Right cardiac atrium (tissue), 5 donors: Measurements from ENCODE around the gene VCP. TPM values are rescaled to one million over a fixed set of nuclear protein-coding genes. Genes with fewer than 3 reads are reported as not detected.

Experiments
- ATAC-seq, 2 donors: fragments of 200-7000 bp; cut with Tn5 transposase; one replicate each; pipeline versions ENCODE4 v1.8.0 to v1.9.1; 2020; ENCODE audit warnings: moderate library complexity in 2 of 2, mild to moderate bottlenecking in 1 of 2
- DNase-seq, 3 donors: peaks; one replicate each; pipeline ENCODE4 v3.0.0-alpha.2; 2020
- H3K27ac ChIP-seq: one replicate; pipeline ENCODE4 v1.5.1; 2013; ENCODE audit warnings: mild to moderate bottlenecking, low read length, control low read depth, moderate library complexity
- H3K27me3 ChIP-seq: one replicate; pipeline ENCODE4 v1.6.1; 2013; ENCODE audit not compliant: control insufficient read depth, insufficient read depth
- H3K4me1 ChIP-seq: one replicate; pipeline ENCODE4 v1.6.1; 2013; ENCODE audit warnings: low read length; ENCODE audit not compliant: control insufficient read depth, insufficient read depth
- H3K4me3 ChIP-seq: one replicate; pipeline ENCODE4 v1.5.1; 2013; ENCODE audit warnings: low read length, control low read depth
- H3K9me3 ChIP-seq: one replicate; pipeline ENCODE4 v1.6.1; 2013; ENCODE audit warnings: low read length; ENCODE audit not compliant: control insufficient read depth
- WGBS: extraction: QIAGEN DNeasy Blood & Tissue Kit; methylation state at CpG from one replicate; pipeline ENCODE4 v1.1.7; 2013; 5-methylcytosine and 5-hydroxymethylcytosine counted together
- intact Hi-C, 4 donors: fragments of 100-400 bp; cut with DNase I; formaldehyde crosslinking; loops; one replicate each; pipeline versions ENCODE4 v1.11.0 to v1.14.0; 2022 to 2023
- polyA plus RNA-seq: library from polyadenylated mRNA; stranded (reverse); fragments of 200-250 nt; gene quantifications from one replicate; pipeline ENCODE4 v1.2.3, GENCODE V29; 2013
- total RNA-seq, 4 donors: library from RNA; stranded (reverse); fragmentation: NEBNext Ultra II Directional; extraction: Animal tissue kit (Norgen Biotek cat#: 25700); gene quantifications; one replicate each; pipeline ENCODE4 v1.2.1, GENCODE V29; 2021
- donor health status: healthy with polysubstance abuse.
- donor health status: DM: no; HTN: yes; CAD: no.
- donor health status: DM: no; HTN: no; CAD: no.
- donor health status: DM: no; HTN: yes; CAD: no; lungs with severe emphysema.
- donor health status: DM: yes; HTN: yes; CAD: no.

Gene VCP
- total and polyA plus RNA-seq, 5 donors = 149 to 224 (median 189) TPM

- Histone ChIP-seq H3K9me3 (no peaks in the 10 kb centered on the region), H3K4me3 (peak within 1 kb of the TSS; percentile 84), H3K4me1 (no peaks in the 10 kb centered on the region), H3K27ac (peak within 1 kb of the TSS; percentile 96), H3K27me3 (no peaks in the 10 kb centered on the region)
- ATAC-seq = peak; percentile 96
- DNase-seq = peak; percentile 95 to 96 (median 96)
- intact Hi-C loops = no loop called here
- WGBS = under 1% methylated on average over 57 of the region's 57 CpGs
These were observed 30.6 kb upstream of the VCP start, which contains the start of gene STOML2 for GRCh38 chr9:35102769-35103659. STOML2 (minus strand) TSS chr9:35103131; CDS start chr9:35103094, 37 bp downstream.

GRCh38 chr9:35102465-35102768 is 30.0 kb upstream of the VCP start:
- peak overlapping the region; percentile 84 for H3K4me3 ChIP-seq
- no peaks in the 10 kb centered on the region for H3K4me1 ChIP-seq
- 2% methylated on average over 10 of the region's 10 CpGs for WGBS
- peak overlapping the region; percentile 96 for H3K27ac ChIP-seq
- no peak for DNase-seq
- H3K9me3 ChIP-seq = no peaks in the 10 kb centered on the region
- H3K27me3 ChIP-seq = no peaks in the 10 kb centered on the region
- intact Hi-C loops = no loop called here
- no peak for ATAC-seq

GRCh38 chr9:35097573-35097972 is 25.1 kb upstream of the VCP start:
- intact Hi-C loops = loop anchor here in 2 of 4 donors (2.0 to 5.0 kb wide), 2 partner anchors 199 to 200 kb away; a partner anchor contains a TSS
- Histone ChIP-seq H3K27me3 (no peaks in the 10 kb centered on the region), H3K4me1 (no peaks in the 10 kb centered on the region), H3K27ac (no peak overlapping the region), H3K9me3 (no peaks in the 10 kb centered on the region), H3K4me3 (no peak overlapping the region)
- no peak for DNase-seq
- no peak for ATAC-seq
- WGBS = 88% methylated on average over 3 of the region's 3 CpGs

- intact Hi-C loops = loop anchor here in 2 of 4 donors (2.0 to 5.0 kb wide), 2 partner anchors 197 to 199 kb away; a partner anchor contains a TSS
- peak; percentile 94 to 95 for ATAC-seq
These were observed 23.8 kb upstream of the VCP start, which contains the start of gene PIGO for GRCh38 chr9:35096035-35096849. PIGO (minus strand) TSS chr9:35096591; CDS start chr9:35095565, 1,026 bp downstream.

GRCh38 chr9:35091536-35091935 is 19.1 kb upstream of the VCP start:
- H3K9me3 ChIP-seq = no peaks in the 10 kb centered on the region
- intact Hi-C loops = loop anchor here in 1 of 4 donors (5.0 kb wide), 1 partner anchor 194 kb away; a partner anchor contains a TSS
- WGBS = 95% methylated on average over 17 of the region's 17 CpGs
- H3K4me1 ChIP-seq = no peaks in the 10 kb centered on the region
- H3K27me3 ChIP-seq = no peaks in the 10 kb centered on the region
- H3K4me3 ChIP-seq = no peak overlapping the region
- H3K27ac ChIP-seq = no peak overlapping the region
- ATAC-seq (no peak), DNase-seq (no peak)

More at GRCh38 chr9:35096035-35096849, 23.8 kb upstream of the VCP start, which contains the start of gene PIGO:
- H3K4me1 ChIP-seq = no peaks in the 10 kb centered on the region
- H3K27me3 ChIP-seq = no peaks in the 10 kb centered on the region
- no peaks in the 10 kb centered on the region for H3K9me3 ChIP-seq
- peak within 1 kb of the TSS; percentile 60 for H3K4me3 ChIP-seq
- WGBS = under 1% methylated on average over 53 of the region's 53 CpGs
- peak; percentile 90 to 97 (median 96) for DNase-seq
- H3K27ac ChIP-seq = peak within 1 kb of the TSS; percentile 92

- no peak for DNase-seq
- no peaks in the 10 kb centered on the region for H3K9me3 ChIP-seq
- intact Hi-C loops = no loop called here
- WGBS = 96% methylated on average over 2 of the region's 2 CpGs
- ATAC-seq = no peak
- H3K4me1 ChIP-seq = no peaks in the 10 kb centered on the region
- H3K27me3 ChIP-seq = no peaks in the 10 kb centered on the region
- H3K4me3 ChIP-seq = no peak overlapping the region
- no peak overlapping the region for H3K27ac ChIP-seq
These were observed 17.0 kb upstream of the VCP start for GRCh38 chr9:35089434-35089833.

- WGBS = 83% methylated on average over 2 of the region's 2 CpGs
- DNase-seq (no peak), ATAC-seq (no peak)
- no peak overlapping the region for H3K27ac ChIP-seq
- H3K4me3 ChIP-seq = no peak overlapping the region
- no peaks in the 10 kb centered on the region for H3K27me3 ChIP-seq
- H3K9me3 ChIP-seq = no peaks in the 10 kb centered on the region
- intact Hi-C loops = no loop called here
- H3K4me1 ChIP-seq = no peaks in the 10 kb centered on the region
These were observed 12.7 kb upstream of the VCP start for GRCh38 chr9:35085078-35085477.

- Histone ChIP-seq H3K4me1 (peaks cover 2% of the 10 kb centered on the region), H3K4me3 (peak within 1 kb of the TSS; percentile 71), H3K27me3 (no peaks in the 10 kb centered on the region), H3K27ac (peak within 1 kb of the TSS; percentile 63), H3K9me3 (no peaks in the 10 kb centered on the region)
- peak; percentile 98 for ATAC-seq
- peak; percentile 92 to 96 (median 95) for DNase-seq
- intact Hi-C loops = no loop called here
- under 1% methylated on average over 67 of the region's 67 CpGs for WGBS
These were observed 7.3 kb upstream of the VCP start, which contains the start of gene FANCG for GRCh38 chr9:35079426-35080341. FANCG (minus strand) TSS chr9:35079942; CDS start chr9:35079524, 418 bp downstream.

- H3K27ac ChIP-seq = no peak overlapping the region
- 4% methylated on average over 10 of the region's 10 CpGs for WGBS
- intact Hi-C loops = no loop called here
- H3K4me1 ChIP-seq = peaks cover 2% of the 10 kb centered on the region
- peak overlapping the region; percentile 71 for H3K4me3 ChIP-seq
- H3K27me3 ChIP-seq = no peaks in the 10 kb centered on the region
- no peaks in the 10 kb centered on the region for H3K9me3 ChIP-seq
- ATAC-seq = no peak
- DNase-seq = no peak
These were observed 6.6 kb upstream of the VCP start for GRCh38 chr9:35079041-35079425.

- intact Hi-C loops = no loop called here
- Histone ChIP-seq H3K4me1 (peaks cover 2% of the 10 kb centered on the region), H3K27me3 (no peaks in the 10 kb centered on the region), H3K27ac (no peak overlapping the region), H3K4me3 (no peak overlapping the region), H3K9me3 (no peaks in the 10 kb centered on the region)
- DNase-seq (no peak), ATAC-seq (no peak)
- 74% methylated on average over 4 of the region's 4 CpGs for WGBS
These were observed 5.6 kb upstream of the VCP start for GRCh38 chr9:35078066-35078465.
